Thoracic aorta (tissue), 2 donors: ENCODE results near the gene IL22RA1. TPM values are rescaled to one million over a fixed set of nuclear protein-coding genes. Genes with fewer than 3 reads are reported as not detected.

Experiments
- ATAC-seq: fragments of 150-250 bp; one replicate; pipeline ENCODE4 v1.8.0; 2017; ENCODE audit warnings: low read depth; ENCODE audit not compliant: insufficient number of reproducible peaks, low FRiP score
- DNase-seq: peaks from one replicate; pipeline ENCODE4 v3.0.0-alpha.2; 2020; ENCODE audit warnings: low spot score
- H3K27ac ChIP-seq, 2 donors: fragments of 200-600 bp; sonication (generic); 1 replicate in 1 of 2; 2 replicates in 1 of 2; pipeline ENCODE4 v1.5.1; 2016; ENCODE audit warnings: mild to moderate bottlenecking in 2 of 2, moderate library complexity in 2 of 2
- H3K27me3 ChIP-seq: fragments of 200-600 bp; sonication (generic); replicated peaks from 2 replicates; pipeline ENCODE4 v1.6.0; 2016; ENCODE audit warnings: mild to moderate bottlenecking; ENCODE audit not compliant: insufficient read depth
- H3K36me3 ChIP-seq: fragments of 200-600 bp; sonication (generic); one replicate; pipeline ENCODE4 v1.5.1; 2016
- H3K4me1 ChIP-seq, 2 donors: fragments of 200-600 bp; sonication (generic); 1 replicate in 1 of 2; 2 replicates in 1 of 2; pipeline versions ENCODE4 v1.5.1 to v1.6.0; 2016; ENCODE audit warnings: low read depth in 2 of 2, mild to moderate bottlenecking in 1 of 2; ENCODE audit not compliant: control insufficient read depth in 1 of 2
- H3K4me3 ChIP-seq: fragments of 200-600 bp; sonication (generic); 2 replicates; pipeline ENCODE4 v1.5.1; 2016; ENCODE audit warnings: mild to moderate bottlenecking
- H3K9me3 ChIP-seq: fragments of 200-600 bp; sonication (generic); 2 replicates; pipeline ENCODE4 v1.5.1; 2016
- total RNA-seq, 2 donors: library from RNA; depleted of rRNA; stranded (reverse); fragments of >200 nt; gene quantifications; one replicate each; pipeline versions ENCODE4 v1.1.0 to v1.2.3, GENCODE V29; 2016
- TF ChIP-seq, protein P1 (sequence below): fragments of 200-600 bp; sonication (generic); IDR thresholded peaks from one replicate; pipeline ENCODE4 v1.5.1; 2019; ENCODE audit warnings: antibody characterized with exemption

Gene IL22RA1, protein sequence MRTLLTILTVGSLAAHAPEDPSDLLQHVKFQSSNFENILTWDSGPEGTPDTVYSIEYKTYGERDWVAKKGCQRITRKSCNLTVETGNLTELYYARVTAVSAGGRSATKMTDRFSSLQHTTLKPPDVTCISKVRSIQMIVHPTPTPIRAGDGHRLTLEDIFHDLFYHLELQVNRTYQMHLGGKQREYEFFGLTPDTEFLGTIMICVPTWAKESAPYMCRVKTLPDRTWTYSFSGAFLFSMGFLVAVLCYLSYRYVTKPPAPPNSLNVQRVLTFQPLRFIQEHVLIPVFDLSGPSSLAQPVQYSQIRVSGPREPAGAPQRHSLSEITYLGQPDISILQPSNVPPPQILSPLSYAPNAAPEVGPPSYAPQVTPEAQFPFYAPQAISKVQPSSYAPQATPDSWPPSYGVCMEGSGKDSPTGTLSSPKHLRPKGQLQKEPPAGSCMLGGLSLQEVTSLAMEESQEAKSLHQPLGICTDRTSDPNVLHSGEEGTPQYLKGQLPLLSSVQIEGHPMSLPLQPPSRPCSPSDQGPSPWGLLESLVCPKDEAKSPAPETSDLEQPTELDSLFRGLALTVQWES
- total RNA-seq = under 1 TPM; 0.14 to 0.21 TPM

DNA sequence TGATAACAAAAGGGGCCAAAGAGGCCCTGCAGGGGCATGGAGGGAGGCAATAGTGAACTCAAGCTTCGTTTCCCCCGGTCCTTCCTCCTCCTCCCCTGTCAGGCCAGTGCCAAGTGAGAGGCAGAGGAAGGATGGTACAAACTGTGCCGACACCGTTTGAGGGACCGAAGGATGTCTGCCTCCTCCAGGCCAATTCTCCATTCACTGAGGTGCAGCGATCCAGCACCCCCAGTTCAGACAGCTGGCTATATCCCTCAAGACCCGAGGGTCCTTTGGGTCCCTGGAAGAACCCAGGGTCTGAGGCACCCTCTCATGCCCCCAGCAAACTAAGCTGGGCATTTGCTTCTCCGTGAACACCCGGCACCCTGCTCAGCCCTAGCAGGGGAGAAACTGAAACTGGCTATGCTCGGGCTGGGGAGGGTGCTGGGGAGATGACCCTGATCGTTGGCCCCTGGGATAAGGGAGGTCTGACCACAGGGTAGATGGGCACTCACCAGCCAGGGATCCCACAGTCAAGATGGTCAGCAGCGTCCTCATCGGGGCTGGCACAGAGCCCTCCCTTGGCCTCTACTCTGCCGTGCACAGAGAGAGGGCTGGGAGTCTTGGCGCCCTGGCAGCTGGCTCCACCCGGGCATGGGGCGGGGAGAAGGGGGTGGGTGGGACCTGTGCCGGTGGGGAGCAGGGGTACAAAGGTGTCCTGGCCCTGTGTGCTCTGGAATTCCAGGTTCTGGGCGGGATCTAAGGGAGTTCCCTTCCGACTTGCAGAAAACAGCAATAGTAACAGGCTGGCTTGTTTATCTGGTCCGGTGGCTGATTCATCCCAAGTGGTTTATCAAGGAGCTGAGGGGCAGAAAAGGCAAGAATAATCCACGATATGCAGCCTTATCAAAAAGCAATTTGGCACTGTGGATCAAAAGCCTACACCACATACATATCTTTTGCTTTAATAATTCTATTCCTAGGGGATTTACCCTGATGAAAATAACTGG is at the start of gene IL22RA1:
Gene IL22RA1 (minus strand): TSS at position 595 of the 989 bp plus-strand sequence. CDS start 58 bp downstream, at position 537.
- DNase-seq = no peak
- Histone ChIP-seq H3K27ac (no peak within 1 kb of the TSS), H3K4me3 (peak within 1 kb of the TSS; percentile 73), H3K4me1 (no peaks in the 10 kb centered on the region), H3K36me3 (no peaks in the 10 kb centered on the region), H3K9me3 (no peaks in the 10 kb centered on the region), H3K27me3 (no peaks in the 10 kb centered on the region)
- TF ChIP-seq, protein P1, sequence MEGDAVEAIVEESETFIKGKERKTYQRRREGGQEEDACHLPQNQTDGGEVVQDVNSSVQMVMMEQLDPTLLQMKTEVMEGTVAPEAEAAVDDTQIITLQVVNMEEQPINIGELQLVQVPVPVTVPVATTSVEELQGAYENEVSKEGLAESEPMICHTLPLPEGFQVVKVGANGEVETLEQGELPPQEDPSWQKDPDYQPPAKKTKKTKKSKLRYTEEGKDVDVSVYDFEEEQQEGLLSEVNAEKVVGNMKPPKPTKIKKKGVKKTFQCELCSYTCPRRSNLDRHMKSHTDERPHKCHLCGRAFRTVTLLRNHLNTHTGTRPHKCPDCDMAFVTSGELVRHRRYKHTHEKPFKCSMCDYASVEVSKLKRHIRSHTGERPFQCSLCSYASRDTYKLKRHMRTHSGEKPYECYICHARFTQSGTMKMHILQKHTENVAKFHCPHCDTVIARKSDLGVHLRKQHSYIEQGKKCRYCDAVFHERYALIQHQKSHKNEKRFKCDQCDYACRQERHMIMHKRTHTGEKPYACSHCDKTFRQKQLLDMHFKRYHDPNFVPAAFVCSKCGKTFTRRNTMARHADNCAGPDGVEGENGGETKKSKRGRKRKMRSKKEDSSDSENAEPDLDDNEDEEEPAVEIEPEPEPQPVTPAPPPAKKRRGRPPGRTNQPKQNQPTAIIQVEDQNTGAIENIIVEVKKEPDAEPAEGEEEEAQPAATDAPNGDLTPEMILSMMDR = no peak
- ATAC-seq = no peak

DNA sequence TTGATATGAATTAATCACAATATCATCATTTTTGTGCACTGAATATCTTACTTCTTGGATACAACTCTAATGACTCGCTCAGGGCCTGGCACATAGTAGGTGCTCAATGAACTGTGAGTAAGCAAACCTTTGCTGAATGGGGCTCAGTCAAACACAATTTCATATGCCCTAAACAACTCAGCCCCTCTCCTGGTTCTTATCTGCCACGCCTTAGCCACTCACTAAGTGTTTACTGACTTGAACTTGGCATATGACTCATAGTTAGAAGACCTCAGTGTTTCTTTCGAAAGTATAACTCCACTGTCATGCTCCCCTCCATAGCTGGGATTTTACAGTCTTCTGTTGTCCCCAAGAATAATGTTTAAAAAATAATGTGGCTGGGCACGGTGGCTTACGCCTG is 48.9 kb upstream of the IL22RA1 start:
- Histone ChIP-seq H3K4me3 (no peak overlapping the region), H3K36me3 (no peaks in the 10 kb centered on the region), H3K27ac (no peak overlapping the region), H3K27me3 (no peaks in the 10 kb centered on the region), H3K9me3 (no peaks in the 10 kb centered on the region), H3K4me1 (peaks cover 3 to 10% of the 10 kb centered on the region in 2 donors)
- TF ChIP-seq, protein P1 = no peak
- no peak for ATAC-seq
- DNase-seq = no peak

DNA sequence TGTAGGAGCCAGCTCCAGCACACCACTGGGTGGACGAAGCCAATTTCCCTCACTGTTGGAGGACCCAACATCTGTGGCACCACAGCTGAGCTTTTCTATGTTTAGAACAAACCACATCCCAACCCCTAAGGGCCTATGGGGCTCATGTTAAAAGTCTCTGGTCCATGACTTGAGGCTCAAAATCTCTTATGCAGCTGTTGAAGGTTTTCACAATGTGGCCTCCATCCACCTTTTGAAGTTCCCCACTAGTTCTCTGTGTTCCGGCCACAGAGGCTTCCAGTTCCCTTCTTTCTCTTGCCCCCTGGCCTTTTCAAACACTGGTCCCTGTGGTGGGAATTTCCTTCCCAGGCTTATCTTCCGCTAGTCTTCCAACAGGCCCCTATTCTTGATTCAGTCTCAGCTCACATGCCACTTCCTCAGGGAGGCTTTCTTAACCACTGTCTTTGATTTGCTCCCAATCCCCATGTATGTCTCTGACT is 48.1 kb upstream of the IL22RA1 start:
- Histone ChIP-seq H3K9me3 (no peaks in the 10 kb centered on the region), H3K27ac (no peak overlapping the region), H3K4me3 (no peak overlapping the region), H3K27me3 (no peaks in the 10 kb centered on the region), H3K36me3 (no peaks in the 10 kb centered on the region), H3K4me1 (peaks cover 3 to 16% of the 10 kb centered on the region in 2 donors)
- TF ChIP-seq, protein P1 = no peak
- ATAC-seq (no peak), DNase-seq (no peak)

DNA sequence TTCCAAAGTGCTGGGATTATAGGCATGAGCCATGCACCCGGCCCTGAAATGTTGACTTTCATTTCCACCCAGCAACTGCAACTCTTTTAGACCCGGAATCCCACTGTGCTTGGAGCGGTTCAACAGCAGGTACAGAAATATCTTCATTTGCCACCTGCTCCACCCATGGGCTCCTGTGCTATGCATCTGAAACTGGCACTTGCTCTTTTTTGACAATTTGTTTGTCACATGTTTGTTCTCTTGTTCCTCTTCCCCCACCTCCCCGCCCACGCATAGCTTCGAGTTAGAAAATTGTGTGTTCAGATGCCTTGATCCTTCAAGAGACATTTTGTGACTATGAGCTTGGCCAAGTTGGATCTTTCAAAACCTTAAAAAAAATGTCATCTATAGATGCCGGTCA is 46.6 kb upstream of the IL22RA1 start:
- Histone ChIP-seq H3K27ac (no peak overlapping the region), H3K9me3 (no peaks in the 10 kb centered on the region), H3K36me3 (no peaks in the 10 kb centered on the region), H3K4me3 (no peak overlapping the region), H3K27me3 (no peaks in the 10 kb centered on the region), H3K4me1 (peaks cover 3 to 16% of the 10 kb centered on the region in 2 donors)
- DNase-seq = no peak
- TF ChIP-seq, protein P1 = no peak
- ATAC-seq = no peak
